ENCODE results near the gene KRTAP10-10. TPM values are rescaled to one million over a fixed set of nuclear protein-coding genes. Genes with fewer than 3 reads are reported as not detected.

The KRTAP10-10 gene
- total and polyA plus RNA-seq, 2 donors (not counting 1 experiment from before 2014, with no cell fraction given), result not detected

DNA sequence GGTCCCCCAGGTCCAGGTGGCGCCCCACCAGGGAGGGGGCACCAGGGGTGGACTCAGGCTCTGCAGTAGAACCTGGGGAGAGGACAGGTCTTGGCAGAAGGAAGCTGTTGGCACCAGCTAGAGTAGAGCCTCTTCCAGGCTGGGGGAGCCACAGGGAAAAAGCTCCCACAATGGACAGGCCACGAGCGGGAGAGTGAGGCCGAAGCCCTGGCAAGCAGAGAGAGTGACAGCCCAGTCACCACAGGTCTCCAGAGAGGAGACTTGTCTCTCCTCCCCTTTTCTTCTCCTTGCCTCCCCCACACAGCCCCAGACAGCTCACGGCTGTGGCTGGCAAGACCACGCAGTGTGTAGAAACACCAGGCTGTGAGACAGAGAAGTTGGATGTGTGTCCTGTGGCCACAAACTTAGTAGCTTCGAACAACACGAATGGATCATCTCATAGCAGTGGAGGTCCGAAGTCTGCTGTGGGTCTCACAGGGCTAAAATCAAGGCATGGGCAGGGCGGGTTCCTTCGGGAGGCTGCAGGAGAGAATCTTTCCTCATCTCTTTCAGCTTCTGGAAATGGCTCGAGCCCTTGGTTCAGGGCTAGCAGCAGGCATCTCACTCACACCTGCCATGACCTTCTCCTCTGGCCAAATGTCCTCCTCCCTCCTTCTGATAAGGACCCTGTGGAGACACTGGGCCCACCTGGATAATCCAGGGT, 14.0 kb downstream of the KRTAP10-10 start:
- Histone ChIP-seq H3K4me3 (replicated peaks in 1 of 4; ENCODE audit: control extremely low read depth in 1 of 4, insufficient read depth in 1 of 4, low read depth in 3 of 4, low read length in 4 of 4) (no peak overlapping the region), H3K27ac (ENCODE audit: insufficient read depth, low read length) (no peak overlapping the region), H3K79me2 (ENCODE audit: control insufficient read depth, insufficient read depth, low read length) (no peaks in the 10 kb centered on the region), H3K4me1 (ENCODE audit: control insufficient read depth, extremely low read depth, insufficient read depth, low read length) (no peaks in the 10 kb centered on the region), H3K27me3 (ENCODE audit: control insufficient read depth, insufficient read depth, low read length) (no peaks in the 10 kb centered on the region), H3K4me2 (ENCODE audit: extremely low read depth, insufficient read depth, low read length) (no peak overlapping the region), H3K36me3 (ENCODE audit: control insufficient read depth, insufficient read depth, low read length) (no peaks in the 10 kb centered on the region), H3K9me3 (ENCODE audit: control insufficient read depth, insufficient read depth, low read depth, low read length) (no peaks in the 10 kb centered on the region), H3K9ac (ENCODE audit: insufficient read depth, low read length) (no peak overlapping the region), H4K20me1 (ENCODE audit: control insufficient read depth, extremely low read depth, insufficient read depth, low read length) (no peaks in the 10 kb centered on the region), H2AFZ (ENCODE audit: low read length) (no peak overlapping the region)
- DNase-seq (ENCODE audit: low read depth in 2 of 2), result no peak
- TF ChIP-seq EZH2 (IDR thresholded peaks at IDR 0.05; ENCODE audit: low read length, missing control alignments), result no peak
- TF ChIP-seq, protein P1, sequence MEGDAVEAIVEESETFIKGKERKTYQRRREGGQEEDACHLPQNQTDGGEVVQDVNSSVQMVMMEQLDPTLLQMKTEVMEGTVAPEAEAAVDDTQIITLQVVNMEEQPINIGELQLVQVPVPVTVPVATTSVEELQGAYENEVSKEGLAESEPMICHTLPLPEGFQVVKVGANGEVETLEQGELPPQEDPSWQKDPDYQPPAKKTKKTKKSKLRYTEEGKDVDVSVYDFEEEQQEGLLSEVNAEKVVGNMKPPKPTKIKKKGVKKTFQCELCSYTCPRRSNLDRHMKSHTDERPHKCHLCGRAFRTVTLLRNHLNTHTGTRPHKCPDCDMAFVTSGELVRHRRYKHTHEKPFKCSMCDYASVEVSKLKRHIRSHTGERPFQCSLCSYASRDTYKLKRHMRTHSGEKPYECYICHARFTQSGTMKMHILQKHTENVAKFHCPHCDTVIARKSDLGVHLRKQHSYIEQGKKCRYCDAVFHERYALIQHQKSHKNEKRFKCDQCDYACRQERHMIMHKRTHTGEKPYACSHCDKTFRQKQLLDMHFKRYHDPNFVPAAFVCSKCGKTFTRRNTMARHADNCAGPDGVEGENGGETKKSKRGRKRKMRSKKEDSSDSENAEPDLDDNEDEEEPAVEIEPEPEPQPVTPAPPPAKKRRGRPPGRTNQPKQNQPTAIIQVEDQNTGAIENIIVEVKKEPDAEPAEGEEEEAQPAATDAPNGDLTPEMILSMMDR (conservative IDR thresholded peaks at IDR 0.05 in 1 of 2, IDR thresholded peaks at IDR 0.05 in 1 of 2; ENCODE audit: low read depth in 1 of 2, low read length in 2 of 2), result no peak

DNA sequence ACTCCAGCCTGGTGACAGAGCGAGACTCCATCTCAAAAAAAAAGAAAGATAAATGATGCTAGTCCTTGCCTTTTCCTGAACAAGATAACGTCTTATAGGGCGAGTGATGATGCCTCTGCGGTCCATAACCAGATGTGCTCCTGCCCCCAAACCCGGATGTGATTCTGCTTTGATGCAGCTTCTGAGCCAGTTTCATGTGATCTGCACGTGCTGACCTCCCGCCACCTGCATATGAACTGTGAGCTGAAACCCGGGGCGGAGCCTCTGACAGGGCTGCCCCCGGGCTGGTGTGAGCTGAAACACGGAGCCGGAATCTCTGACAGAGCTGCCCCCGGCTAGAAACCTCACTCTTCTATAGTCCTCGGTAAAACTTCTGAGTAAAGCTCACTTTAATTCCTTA, 16.0 kb downstream of the KRTAP10-10 start:
- Histone ChIP-seq H3K36me3 (ENCODE audit: control insufficient read depth, insufficient read depth, low read length) (no peaks in the 10 kb centered on the region), H3K79me2 (ENCODE audit: control insufficient read depth, insufficient read depth, low read length) (no peaks in the 10 kb centered on the region), H3K27me3 (ENCODE audit: control insufficient read depth, insufficient read depth, low read length) (no peaks in the 10 kb centered on the region), H3K4me3 (replicated peaks in 1 of 4; ENCODE audit: control extremely low read depth in 1 of 4, insufficient read depth in 1 of 4, low read depth in 3 of 4, low read length in 4 of 4) (no peak overlapping the region), H4K20me1 (ENCODE audit: control insufficient read depth, extremely low read depth, insufficient read depth, low read length) (no peaks in the 10 kb centered on the region), H3K9me3 (ENCODE audit: control insufficient read depth, insufficient read depth, low read depth, low read length) (no peaks in the 10 kb centered on the region), H3K4me1 (ENCODE audit: control insufficient read depth, extremely low read depth, insufficient read depth, low read length) (no peaks in the 10 kb centered on the region), H3K9ac (ENCODE audit: insufficient read depth, low read length) (no peak overlapping the region), H2AFZ (ENCODE audit: low read length) (no peak overlapping the region), H3K27ac (ENCODE audit: insufficient read depth, low read length) (no peak overlapping the region), H3K4me2 (ENCODE audit: extremely low read depth, insufficient read depth, low read length) (no peak overlapping the region)
- no peak for DNase-seq (ENCODE audit: low read depth in 2 of 2)
- TF ChIP-seq, protein P1 (conservative IDR thresholded peaks at IDR 0.05 in 1 of 2, IDR thresholded peaks at IDR 0.05 in 1 of 2; ENCODE audit: low read depth in 1 of 2, low read length in 2 of 2), result no peak
- no peak for TF ChIP-seq EZH2 (IDR thresholded peaks at IDR 0.05; ENCODE audit: low read length, missing control alignments)

DNA sequence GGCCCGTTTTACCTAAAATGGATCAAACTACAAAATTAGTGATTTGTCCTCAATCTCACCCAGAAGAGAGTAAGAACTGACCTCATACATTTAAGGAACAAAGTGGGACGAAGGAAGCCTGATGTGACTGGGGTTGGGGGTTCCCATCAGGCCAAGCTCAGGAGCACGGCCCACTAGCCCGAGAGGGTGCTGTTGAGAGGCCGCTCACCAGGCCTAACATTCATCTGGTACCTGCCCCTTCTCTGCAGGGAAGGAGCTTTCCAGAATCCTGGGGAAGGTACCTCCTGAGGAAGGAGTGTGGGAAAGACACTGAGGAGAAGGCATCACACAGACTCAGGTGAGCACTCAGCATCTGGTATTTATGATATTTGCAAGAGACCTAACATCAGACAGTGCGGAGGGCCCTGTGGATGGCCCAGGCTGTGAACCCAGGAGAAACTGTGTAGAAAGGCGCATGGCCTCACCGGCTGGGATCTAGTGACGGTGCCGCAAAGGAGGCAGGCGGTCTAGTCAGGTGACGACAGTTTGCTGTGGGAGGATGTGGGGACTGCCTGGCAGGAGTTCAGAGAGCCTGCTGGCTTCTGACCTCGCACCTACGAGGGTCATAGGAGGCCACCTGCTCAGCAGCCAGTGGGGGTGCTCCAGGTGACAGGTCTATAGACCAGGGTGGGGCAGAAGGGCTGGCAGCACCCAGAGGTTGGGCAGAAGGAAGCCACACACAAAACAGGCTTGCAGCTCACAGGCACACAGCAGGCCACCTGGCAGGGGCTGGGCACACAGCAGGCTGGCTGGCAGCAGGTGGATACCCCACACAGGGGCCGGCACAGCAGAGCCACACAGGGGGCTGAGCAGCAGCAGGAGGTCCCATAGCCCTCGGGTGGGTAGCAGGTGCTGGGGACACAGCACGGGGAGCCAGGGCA, 16.8 kb downstream of the KRTAP10-10 start:
- Histone ChIP-seq H4K20me1 (ENCODE audit: control insufficient read depth, extremely low read depth, insufficient read depth, low read length) (no peaks in the 10 kb centered on the region), H3K4me1 (ENCODE audit: control insufficient read depth, extremely low read depth, insufficient read depth, low read length) (no peaks in the 10 kb centered on the region), H3K27ac (ENCODE audit: insufficient read depth, low read length) (no peak overlapping the region), H3K27me3 (ENCODE audit: control insufficient read depth, insufficient read depth, low read length) (no peaks in the 10 kb centered on the region), H3K4me2 (ENCODE audit: extremely low read depth, insufficient read depth, low read length) (no peak overlapping the region), H3K36me3 (ENCODE audit: control insufficient read depth, insufficient read depth, low read length) (no peaks in the 10 kb centered on the region), H3K9me3 (ENCODE audit: control insufficient read depth, insufficient read depth, low read depth, low read length) (no peaks in the 10 kb centered on the region), H2AFZ (ENCODE audit: low read length) (no peak overlapping the region), H3K4me3 (replicated peaks in 1 of 4; ENCODE audit: control extremely low read depth in 1 of 4, insufficient read depth in 1 of 4, low read depth in 3 of 4, low read length in 4 of 4) (no peak overlapping the region), H3K9ac (ENCODE audit: insufficient read depth, low read length) (no peak overlapping the region), H3K79me2 (ENCODE audit: control insufficient read depth, insufficient read depth, low read length) (no peaks in the 10 kb centered on the region)
- no peak for DNase-seq (ENCODE audit: low read depth in 2 of 2)
- no peak for TF ChIP-seq EZH2 (IDR thresholded peaks at IDR 0.05; ENCODE audit: low read length, missing control alignments)
- TF ChIP-seq, protein P1 (conservative IDR thresholded peaks at IDR 0.05 in 1 of 2, IDR thresholded peaks at IDR 0.05 in 1 of 2; ENCODE audit: low read depth in 1 of 2, low read length in 2 of 2), result no peak

All from fibroblast of lung (primary cell).